ENCODE measurements around the gene SMIM24.

SMIM24 gene

DNA sequence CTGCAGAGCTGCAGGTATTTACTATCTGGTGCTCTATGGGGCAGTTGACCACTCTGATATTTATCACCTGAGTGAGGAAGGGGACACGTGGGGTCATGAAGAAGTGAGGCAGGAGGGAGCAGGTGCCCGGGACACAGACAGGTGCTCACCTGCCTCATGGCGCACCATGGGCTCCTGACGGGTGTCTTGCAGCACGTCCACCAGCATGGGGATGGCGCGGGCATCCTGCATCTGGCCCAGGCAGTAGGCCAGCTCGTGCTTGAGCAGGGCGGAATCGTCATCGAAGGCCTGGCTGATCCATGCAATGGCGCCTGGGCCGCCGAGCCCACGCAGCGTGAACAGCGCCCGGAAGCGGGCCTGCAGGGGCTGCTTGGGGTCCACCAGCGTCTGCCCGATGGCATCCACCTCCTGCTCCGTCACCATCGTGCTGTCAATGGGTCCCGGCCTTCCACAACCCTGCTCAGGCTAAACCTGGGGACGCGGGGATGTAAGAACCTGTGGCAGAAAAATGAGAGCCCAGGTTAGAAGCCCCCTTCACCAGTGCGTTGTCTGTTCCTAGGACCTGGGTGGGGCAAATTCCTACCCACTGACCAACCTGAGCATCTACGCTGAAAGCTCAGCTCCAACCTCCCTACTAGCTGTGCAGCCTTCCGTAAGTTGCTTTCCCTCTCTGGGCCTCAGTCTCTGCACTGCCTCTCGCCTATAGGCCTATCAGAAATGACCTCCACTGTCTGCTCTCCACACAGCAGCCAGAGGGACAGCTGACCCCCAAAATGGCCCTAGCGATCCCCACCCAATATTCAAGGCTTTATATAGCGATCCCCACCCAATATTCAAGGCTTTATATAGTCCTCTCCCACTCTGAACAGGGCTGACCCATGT is 16.3 kb upstream of the SMIM24 start:
- DNase-seq, result no peak

- no peak for DNase-seq
Observed at GRCh38 chr19:3494559-3494958, 14.2 kb upstream of the SMIM24 start.

- DNase-seq, result no peak
Observed at GRCh38 chr19:3494051-3494450, 13.7 kb upstream of the SMIM24 start.

- no peak for DNase-seq
Observed at GRCh38 chr19:3493651-3494050, 13.3 kb upstream of the SMIM24 start.

DNA sequence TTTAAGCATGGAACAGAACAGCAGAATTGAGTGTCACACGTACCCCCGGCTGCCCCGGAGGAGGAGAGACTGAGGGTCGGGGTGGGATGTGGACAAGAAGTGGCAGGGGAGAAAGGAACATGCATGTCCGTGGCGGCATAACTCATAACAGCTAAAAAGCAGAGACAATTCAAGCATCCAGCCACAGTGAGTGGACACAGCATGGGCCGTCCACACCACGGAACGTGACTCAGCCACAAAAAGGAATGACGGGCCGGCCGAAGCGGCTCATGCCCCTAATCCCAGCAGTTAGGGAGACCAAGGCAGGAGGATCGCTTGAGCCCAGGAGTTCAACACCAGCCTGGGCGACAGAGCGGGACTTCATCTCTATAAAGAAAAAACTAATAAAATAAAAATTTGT is 12.6 kb upstream of the SMIM24 start:
- no peak for DNase-seq

DNA sequence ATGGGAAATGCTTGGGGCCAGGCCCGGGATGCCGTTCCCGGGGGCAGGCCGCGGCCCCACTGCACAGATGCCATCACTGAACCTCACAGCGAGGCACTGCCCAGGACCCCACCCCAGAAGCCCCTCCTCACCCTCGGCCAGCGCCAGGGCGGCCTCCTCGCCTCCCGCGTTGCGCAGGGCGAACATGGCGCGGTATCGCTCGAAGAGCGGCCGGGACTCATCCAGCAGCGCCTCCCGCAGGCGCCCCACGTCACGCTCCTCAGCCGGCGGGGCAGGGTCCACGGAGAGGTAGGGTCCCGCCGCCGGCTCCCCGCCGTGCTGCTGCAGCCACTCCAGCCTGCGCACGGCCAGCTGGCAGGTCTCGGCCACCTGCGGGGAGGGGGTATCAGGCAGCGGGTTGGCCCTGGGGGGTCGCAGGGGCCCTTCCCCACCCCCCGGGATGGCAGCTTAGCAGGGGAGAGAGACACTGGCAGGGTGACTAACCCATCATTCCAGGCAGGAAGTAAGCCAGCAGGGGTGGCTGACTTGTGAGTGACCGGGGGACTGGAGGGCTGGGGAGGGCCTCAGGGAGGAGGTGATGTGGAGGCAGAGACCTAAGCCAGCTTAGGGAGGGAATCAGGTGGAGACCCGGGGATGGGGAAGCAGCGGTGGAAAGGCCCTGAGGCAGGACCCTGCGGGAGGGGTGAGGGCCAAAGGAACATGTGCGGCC is 12.0 kb upstream of the SMIM24 start:
- no peak for DNase-seq

DNA sequence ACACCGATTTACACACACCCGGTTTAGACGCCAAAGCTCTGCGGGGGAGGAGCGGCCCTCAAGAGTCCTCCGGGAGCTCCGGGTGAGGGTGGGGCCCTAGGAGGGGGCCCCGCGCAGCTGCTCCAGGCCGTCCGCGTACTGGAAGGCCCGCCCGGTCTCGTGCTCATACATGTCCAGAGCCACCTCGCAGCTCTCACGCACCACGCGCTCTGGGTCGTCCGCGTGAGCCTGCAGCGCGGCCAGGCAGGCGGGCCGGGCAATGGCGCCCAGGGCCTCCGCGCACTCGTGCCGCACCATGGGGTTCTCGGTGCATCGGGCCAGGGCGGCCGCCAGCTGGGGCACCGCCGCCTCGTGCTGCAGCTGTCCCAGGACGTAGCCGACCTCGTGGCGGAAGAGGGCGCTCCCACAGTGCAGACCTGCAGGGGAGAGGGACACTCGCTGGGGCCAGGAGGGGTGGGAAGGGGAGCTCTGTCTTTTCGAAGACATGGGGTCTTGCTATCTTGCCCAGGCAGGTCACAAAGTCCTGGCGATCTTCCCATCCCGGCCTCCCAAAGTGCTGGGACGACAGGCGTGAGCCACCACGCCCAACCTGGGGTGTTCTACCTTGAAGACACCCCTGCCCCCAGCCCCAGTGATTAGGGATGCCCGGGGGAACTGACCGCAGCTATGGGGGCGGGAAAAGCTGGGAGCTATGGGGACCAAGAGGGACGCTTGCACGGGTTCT is 11.2 kb upstream of the SMIM24 start:
- no peak for DNase-seq

DNA sequence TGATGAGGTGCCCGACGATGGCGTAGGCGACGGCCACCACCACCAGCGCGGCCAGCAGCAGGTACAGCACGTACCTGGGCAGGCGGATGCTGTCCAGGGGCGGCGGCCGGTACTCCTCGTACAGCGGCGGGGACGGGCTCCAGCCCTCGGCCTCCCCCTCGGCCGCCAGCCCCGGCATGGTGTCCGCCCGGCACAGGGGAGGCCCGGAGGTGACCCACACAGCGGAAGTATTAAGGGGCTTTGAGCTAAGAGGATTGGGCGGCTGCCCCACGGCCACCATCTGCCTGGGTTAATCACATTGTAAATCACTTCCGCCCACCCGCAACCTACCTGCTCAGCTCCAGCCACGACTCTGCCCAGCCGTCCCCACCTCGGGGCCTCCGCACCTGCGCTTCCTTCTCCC is 2.9 kb upstream of the SMIM24 start, which contains the start of gene SMIM44:
Gene SMIM44 (minus strand): TSS at position 216 of the 403 bp plus-strand sequence. CDS start 38 bp downstream, at position 178.
- DNase-seq, result no peak

DNA sequence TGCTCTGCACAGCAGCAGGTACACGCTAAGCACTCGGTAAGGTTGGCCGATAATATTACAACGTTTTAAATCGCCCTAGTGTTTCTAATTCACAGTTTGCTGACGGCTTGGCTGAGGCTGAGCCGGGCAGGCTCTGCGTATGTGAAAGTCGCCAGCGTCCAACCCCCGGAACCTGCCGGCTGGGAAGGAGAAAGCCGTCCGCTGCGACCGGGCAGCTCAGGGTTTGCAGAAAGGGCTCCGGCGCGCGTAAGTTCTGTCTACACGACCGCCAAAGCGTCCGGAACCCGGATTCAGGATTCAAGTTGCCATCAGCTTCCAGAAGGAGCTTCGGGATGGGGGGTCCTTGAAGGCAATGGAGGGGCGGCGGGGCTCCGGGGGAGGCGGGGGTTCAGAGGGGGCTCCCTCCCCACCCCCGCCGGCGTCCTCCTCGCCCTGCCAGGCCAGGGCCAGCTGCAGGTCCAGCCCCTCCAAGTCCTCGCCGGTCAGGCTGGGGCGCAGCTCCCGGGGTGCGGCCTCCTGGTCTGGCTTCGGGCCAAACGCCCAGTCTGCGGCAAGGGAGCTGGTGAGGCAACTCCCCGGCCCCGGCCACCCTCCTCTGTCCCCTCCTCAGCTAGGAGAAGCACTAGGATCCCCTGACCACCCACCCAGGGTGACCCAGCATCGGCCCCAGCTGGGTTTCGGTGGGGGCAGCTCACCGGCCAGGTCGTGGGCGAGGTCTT is 2.3 kb upstream of the SMIM24 start:
- DNase-seq, result no peak

DNA sequence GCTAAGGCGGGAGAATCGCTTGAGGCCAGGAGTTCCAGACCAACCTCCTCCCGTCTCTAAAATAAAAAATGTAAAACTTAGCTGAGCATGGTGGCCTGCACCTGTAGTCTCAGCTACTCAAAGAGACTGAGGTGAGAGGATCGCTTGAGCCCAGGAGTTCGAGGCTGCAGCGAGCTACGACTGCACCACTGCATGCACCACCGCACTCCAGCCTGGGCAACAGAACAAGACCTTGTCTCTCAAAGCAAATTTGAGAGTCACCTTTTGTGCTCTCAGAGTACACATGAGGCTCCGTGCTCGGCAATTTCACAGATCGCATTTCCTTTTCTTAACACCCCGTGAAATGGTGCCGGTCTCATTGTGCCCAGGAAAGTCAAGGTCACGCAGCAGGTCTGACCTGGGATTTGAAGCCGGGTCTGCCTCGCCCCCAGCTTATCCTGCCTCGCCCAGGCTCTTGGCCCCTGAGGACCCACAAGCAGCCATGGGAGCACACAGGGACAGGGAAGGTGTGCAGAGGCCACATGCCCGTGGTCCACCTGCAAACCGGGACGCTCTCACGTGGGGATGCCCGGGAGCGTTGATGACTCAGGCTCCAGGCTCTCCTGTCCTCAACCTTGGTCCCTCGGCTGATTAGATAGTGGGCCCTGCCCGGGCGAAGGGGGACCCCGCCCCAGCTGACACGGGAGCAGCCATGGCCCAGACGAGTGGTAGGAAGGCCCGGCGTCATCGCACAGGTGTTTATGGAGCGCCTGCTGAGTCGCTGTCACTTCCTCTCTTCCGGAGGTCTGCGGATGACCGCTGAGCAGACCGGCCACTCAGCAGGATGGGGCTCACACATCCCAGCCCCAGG is 1.1 kb upstream of the SMIM24 start:
- DNase-seq, result no peak

GRCh38 chr19:3479834-3480215 is 500 bp downstream of the SMIM24 start:
- no peak for DNase-seq

DNA sequence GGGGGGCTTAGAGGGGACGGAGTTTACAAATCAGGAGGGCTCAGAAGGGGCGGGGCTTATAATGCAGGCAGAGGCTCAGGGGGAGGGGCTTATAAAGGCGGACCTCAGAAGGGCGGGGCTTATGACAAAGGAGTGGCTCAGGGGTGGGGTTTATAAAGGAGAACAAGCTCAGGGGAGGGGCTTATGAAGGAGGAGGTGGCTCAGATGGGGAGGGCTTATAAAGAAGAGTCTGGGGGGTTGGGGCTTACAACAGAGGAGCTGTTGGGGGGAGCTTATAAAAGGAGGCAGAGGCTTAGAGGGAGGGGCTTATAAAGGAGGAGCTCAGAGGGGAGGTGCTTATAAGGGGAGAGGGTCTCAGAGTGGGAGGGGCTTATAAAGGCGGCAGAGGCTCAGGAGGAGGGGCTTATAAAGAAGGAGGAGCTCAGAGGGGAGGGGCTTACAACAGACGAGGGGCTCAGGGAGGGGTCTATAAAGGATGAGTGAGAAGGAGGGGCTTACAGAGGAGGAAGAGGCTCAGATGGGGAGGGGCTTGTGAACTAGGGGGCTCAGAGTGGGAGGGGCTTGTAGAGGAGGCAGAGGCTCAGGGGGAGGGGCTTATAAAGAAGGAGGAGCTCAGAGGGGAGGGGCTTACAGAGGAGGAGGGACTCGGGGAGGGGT is 1.0 kb downstream of the SMIM24 start:
- no peak for DNase-seq

DNA sequence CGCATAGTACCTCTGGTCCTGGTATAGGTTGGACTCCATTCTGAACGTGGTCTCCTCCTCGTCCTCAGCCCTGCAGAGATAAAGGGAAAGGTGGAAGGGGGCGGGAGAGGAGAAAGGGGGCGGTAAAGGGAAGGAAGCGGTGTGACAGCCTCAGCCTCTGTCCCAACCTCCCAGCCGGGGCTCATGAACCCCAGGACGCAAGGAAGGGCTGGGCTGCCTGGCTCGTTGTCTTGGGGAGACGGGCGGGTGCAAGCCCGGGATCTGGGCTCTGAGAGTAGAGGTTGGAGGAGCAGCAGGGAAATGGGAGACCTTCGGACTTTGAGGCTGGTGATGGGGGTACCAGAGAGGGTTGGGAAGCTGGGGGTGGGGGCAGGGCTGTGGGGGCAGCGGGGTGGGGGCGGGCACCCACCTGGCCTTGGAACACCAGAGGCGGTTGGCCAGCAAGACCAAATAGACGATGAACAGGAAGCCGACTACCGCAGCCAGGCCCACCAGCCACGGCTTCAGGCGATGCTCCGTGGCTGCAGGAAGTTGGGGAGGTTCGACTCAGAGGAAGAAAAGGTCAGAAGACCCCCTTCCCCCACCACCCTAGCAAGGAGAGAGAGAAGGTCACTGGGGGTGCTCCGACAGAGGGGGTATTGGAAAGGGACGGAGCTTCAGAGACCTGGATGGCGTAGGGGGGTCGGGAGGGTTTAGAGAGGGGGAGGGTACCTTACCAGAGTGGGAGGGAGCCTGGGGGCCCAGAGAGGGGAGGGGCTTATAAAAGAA is 1.7 kb downstream of the SMIM24 start:
- DNase-seq, result no peak

GRCh38 chr19:3477951-3478350 is 2.4 kb downstream of the SMIM24 start:
- DNase-seq, result no peak

DNA sequence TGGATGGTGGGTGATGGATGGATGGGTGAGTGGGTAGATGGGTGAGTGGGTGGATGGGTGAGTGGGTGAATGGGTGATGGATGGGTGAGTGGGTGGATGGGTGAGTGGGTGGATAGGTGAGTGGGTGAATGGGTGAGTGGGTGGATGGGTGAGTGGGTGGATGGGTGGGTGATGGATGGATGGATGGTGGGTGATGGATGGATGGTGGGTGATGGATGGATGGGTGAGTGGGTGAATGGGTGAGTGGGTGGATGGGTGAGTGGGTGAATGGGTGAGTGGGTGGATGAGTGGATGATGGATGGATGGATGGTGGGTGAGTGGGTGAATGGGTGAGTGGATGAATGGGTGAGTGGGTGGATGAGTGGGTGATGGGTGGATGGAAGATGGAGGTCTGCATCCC is 2.8 kb downstream of the SMIM24 start:
- no peak for DNase-seq

DNA sequence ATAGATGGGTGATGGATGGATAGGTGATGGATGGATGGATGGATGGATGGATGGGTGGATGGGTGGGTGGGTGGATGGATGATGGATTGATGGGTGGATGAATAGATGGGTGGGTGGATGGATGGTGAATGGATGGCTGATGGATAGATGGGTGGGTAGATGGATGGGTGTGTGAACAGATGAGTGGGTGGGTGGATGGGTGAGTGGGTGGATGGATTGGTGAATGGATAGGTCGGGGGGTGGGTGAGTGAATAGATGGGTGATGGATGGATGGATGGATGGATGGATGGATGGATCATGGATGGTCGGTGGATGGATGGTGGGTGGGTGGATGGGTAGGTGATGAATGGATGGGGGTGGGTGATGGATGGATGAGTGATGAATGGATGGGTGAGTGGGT is 3.5 kb downstream of the SMIM24 start:
- no peak for DNase-seq

DNA sequence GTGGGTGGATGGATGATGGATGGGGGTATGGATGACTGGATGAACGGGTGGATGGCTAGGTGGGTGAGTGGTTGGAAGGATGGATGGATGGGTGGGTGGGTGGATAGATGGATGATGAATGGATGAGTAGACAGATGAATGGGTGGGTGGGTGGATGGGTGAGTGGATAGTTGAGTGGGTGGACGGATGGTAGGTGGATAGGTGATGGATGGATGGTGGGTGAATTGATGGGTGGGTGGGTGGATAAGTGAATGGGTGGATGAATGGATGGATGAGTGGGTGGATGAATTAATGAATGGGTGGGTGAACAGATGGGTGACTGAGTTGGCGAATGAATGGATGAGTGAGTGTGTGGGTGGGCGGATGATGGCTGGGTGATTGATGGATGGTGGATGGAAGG is 4.9 kb downstream of the SMIM24 start:
- DNase-seq, result no peak

DNA sequence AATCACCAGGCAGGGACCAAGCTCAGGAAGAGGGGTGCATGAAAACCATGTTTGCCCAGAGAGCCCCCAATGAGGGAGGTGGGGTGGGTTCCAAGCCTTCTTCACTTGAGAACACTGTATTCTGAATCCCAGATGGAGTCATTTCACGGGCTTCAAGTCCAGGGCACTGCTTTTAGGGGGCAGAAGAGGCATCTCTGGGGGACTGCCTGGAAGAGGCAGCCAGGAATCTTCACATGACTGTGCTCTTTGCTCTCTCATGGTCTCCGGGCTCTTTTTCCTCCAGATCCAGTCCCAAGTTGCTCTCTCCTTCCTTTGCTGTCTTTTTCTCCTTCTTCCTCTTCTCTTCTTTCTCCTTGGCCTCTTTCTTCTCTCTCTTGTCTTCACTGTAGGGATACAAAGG is 5.7 kb downstream of the SMIM24 start:
- DNase-seq, result no peak

GRCh38 chr19:3474010-3474409 is 6.3 kb downstream of the SMIM24 start:
- DNase-seq, result no peak

- DNase-seq, result no peak
Observed at GRCh38 chr19:3471954-3472655, 8.2 kb downstream of the SMIM24 start.

Measured in SW 1271 (cell line).